NCI-H510A treated with DMSO at 0.1 percent for 48 hours (cell line): Measurements from ENCODE around the gene POLR1A.

Experiments
- DNase-seq: peaks from one replicate; lab custom pipeline; 2025; lab: John Stamatoyannopoulos, UW

POLR1A gene

GRCh38 chr2:86037795-86038192 lies 67.9 kb downstream of the POLR1A start:
- DNase-seq = no peak

- no peak for DNase-seq
Measured at GRCh38 chr2:86037141-86037794, 68.4 kb downstream of the POLR1A start.

- no peak for DNase-seq
Measured at GRCh38 chr2:86036669-86037138, 69.0 kb downstream of the POLR1A start.

GRCh38 chr2:86035883-86036668 lies 69.6 kb downstream of the POLR1A start:
- peak; percentile 84 for DNase-seq

- no peak for DNase-seq
Measured at GRCh38 chr2:86035376-86035882, 70.3 kb downstream of the POLR1A start.

- DNase-seq = no peak
Measured at GRCh38 chr2:86033751-86034692, 71.7 kb downstream of the POLR1A start.

- DNase-seq = no peak
Measured at GRCh38 chr2:86032861-86033595, 72.7 kb downstream of the POLR1A start.

- DNase-seq = no peak
Measured at GRCh38 chr2:86031606-86032005, 74.1 kb downstream of the POLR1A start.

GRCh38 chr2:86031151-86031550 lies 74.5 kb downstream of the POLR1A start:
- DNase-seq = no peak

GRCh38 chr2:86029873-86030272 lies 75.8 kb downstream of the POLR1A start:
- no peak for DNase-seq

GRCh38 chr2:86028766-86029381 lies 76.8 kb downstream of the POLR1A start:
- DNase-seq = no peak

GRCh38 chr2:86027922-86028765 lies 77.5 kb downstream of the POLR1A start:
- no peak for DNase-seq

GRCh38 chr2:86027196-86027921 lies 78.3 kb downstream of the POLR1A start:
- no peak for DNase-seq

- no peak for DNase-seq
Measured at GRCh38 chr2:86026744-86027065, 79.0 kb downstream of the POLR1A start.

- DNase-seq = no peak
Measured at GRCh38 chr2:86025976-86026743, 79.5 kb downstream of the POLR1A start.

GRCh38 chr2:86025229-86025820 lies 80.4 kb downstream of the POLR1A start:
- no peak for DNase-seq

GRCh38 chr2:86023366-86023712 lies 82.3 kb downstream of the POLR1A start:
- DNase-seq = no peak

- no peak for DNase-seq
Measured at GRCh38 chr2:86022661-86023365, 82.9 kb downstream of the POLR1A start.
